NCI-H1048 (cell line): ENCODE results near the gene KIRREL1.

ENCODE experiments used
- DNase-seq: peaks from one replicate; lab custom pipeline; 2025; lab: John Stamatoyannopoulos, UW

Gene KIRREL1

GRCh38 chr1:157993147-157993917, at the start of gene KIRREL1:
TSS of gene KIRREL1 (plus strand) at chr1:157993645. CDS start at chr1:157993677, 32 bp downstream.
- DNase-seq = peak; percentile 60

GRCh38 chr1:157944663-157945280, 48.7 kb upstream of the KIRREL1 start:
- DNase-seq = no peak

GRCh38 chr1:157948312-157949073, 45.0 kb upstream of the KIRREL1 start:
- DNase-seq = no peak

- no peak for DNase-seq
Observed at GRCh38 chr1:157949074-157949354, 44.4 kb upstream of the KIRREL1 start.

- DNase-seq = no peak
Observed at GRCh38 chr1:157951230-157951629, 42.2 kb upstream of the KIRREL1 start.

- no peak for DNase-seq
Observed at GRCh38 chr1:157952601-157953000, 40.8 kb upstream of the KIRREL1 start.

GRCh38 chr1:157955221-157955620, 38.2 kb upstream of the KIRREL1 start:
- DNase-seq = no peak

GRCh38 chr1:157955857-157956256, 37.6 kb upstream of the KIRREL1 start:
- DNase-seq = no peak

- no peak for DNase-seq
Observed at GRCh38 chr1:157956732-157957131, 36.7 kb upstream of the KIRREL1 start.

GRCh38 chr1:157958263-157958662, 35.2 kb upstream of the KIRREL1 start:
- no peak for DNase-seq

GRCh38 chr1:157959750-157960149, 33.7 kb upstream of the KIRREL1 start:
- DNase-seq = no peak

- DNase-seq = no peak
Observed at GRCh38 chr1:157960773-157961172, 32.7 kb upstream of the KIRREL1 start.

- no peak for DNase-seq
Observed at GRCh38 chr1:157961805-157962762, 31.4 kb upstream of the KIRREL1 start.

- DNase-seq = peak; percentile 40
Observed at GRCh38 chr1:157963713-157964112, 29.7 kb upstream of the KIRREL1 start.

GRCh38 chr1:157965584-157965983, 27.9 kb upstream of the KIRREL1 start:
- DNase-seq = no peak

- DNase-seq = no peak
Observed at GRCh38 chr1:157966031-157966537, 27.4 kb upstream of the KIRREL1 start.

- no peak for DNase-seq
Observed at GRCh38 chr1:157967205-157967604, 26.2 kb upstream of the KIRREL1 start.

- no peak for DNase-seq
Observed at GRCh38 chr1:157968508-157968907, 24.9 kb upstream of the KIRREL1 start.

- DNase-seq = no peak
Observed at GRCh38 chr1:157968946-157969345, 24.5 kb upstream of the KIRREL1 start.

- DNase-seq = peak; percentile 32
Observed at GRCh38 chr1:157969697-157970485, 23.6 kb upstream of the KIRREL1 start.

- no peak for DNase-seq
Observed at GRCh38 chr1:157971769-157972168, 21.7 kb upstream of the KIRREL1 start.
